C4-2B (cell line): ENCODE results near the gene SPATA7.

ENCODE experiments used
- H3K27ac ChIP-seq: fragments of 450-650 bp; 2 replicates; pipeline ENCODE4 v1.5.1; 2017
- ZFX ChIP-seq: fragments of 450-650 bp; IDR thresholded peaks from 2 replicates; pipeline ENCODE4 v1.6.1; 2017
- TF ChIP-seq, protein P1 (sequence below): fragments of 450-650 bp; conservative IDR thresholded peaks from 2 replicates; pipeline ENCODE4 v1.5.1; 2017; ENCODE audit warnings: mild to moderate bottlenecking

Gene SPATA7, protein sequence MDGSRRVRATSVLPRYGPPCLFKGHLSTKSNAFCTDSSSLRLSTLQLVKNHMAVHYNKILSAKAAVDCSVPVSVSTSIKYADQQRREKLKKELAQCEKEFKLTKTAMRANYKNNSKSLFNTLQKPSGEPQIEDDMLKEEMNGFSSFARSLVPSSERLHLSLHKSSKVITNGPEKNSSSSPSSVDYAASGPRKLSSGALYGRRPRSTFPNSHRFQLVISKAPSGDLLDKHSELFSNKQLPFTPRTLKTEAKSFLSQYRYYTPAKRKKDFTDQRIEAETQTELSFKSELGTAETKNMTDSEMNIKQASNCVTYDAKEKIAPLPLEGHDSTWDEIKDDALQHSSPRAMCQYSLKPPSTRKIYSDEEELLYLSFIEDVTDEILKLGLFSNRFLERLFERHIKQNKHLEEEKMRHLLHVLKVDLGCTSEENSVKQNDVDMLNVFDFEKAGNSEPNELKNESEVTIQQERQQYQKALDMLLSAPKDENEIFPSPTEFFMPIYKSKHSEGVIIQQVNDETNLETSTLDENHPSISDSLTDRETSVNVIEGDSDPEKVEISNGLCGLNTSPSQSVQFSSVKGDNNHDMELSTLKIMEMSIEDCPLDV

GRCh38 chr14:88385212-88386101 lies at the start of gene SPATA7:
SPATA7 (plus strand) TSS chr14:88385657; CDS start chr14:88385819, 162 bp downstream.
- TF ChIP-seq, protein P1, sequence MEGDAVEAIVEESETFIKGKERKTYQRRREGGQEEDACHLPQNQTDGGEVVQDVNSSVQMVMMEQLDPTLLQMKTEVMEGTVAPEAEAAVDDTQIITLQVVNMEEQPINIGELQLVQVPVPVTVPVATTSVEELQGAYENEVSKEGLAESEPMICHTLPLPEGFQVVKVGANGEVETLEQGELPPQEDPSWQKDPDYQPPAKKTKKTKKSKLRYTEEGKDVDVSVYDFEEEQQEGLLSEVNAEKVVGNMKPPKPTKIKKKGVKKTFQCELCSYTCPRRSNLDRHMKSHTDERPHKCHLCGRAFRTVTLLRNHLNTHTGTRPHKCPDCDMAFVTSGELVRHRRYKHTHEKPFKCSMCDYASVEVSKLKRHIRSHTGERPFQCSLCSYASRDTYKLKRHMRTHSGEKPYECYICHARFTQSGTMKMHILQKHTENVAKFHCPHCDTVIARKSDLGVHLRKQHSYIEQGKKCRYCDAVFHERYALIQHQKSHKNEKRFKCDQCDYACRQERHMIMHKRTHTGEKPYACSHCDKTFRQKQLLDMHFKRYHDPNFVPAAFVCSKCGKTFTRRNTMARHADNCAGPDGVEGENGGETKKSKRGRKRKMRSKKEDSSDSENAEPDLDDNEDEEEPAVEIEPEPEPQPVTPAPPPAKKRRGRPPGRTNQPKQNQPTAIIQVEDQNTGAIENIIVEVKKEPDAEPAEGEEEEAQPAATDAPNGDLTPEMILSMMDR, result 0 out of 2 replicates have a peak, but pooled peaks have one; percentile 11
- TF ChIP-seq ZFX, result peak; percentile 62
- H3K27ac ChIP-seq, result peak within 1 kb of the TSS; percentile 76

- H3K27ac ChIP-seq, result no peak overlapping the region
- TF ChIP-seq, protein P1, result no peak
- no peak for TF ChIP-seq ZFX
Observed at GRCh38 chr14:88340357-88340756, 45.1 kb upstream of the SPATA7 start.

GRCh38 chr14:88342980-88343379 lies 42.5 kb upstream of the SPATA7 start:
- H3K27ac ChIP-seq, result no peak overlapping the region
- TF ChIP-seq, protein P1, result no peak
- no peak for TF ChIP-seq ZFX

DNA sequence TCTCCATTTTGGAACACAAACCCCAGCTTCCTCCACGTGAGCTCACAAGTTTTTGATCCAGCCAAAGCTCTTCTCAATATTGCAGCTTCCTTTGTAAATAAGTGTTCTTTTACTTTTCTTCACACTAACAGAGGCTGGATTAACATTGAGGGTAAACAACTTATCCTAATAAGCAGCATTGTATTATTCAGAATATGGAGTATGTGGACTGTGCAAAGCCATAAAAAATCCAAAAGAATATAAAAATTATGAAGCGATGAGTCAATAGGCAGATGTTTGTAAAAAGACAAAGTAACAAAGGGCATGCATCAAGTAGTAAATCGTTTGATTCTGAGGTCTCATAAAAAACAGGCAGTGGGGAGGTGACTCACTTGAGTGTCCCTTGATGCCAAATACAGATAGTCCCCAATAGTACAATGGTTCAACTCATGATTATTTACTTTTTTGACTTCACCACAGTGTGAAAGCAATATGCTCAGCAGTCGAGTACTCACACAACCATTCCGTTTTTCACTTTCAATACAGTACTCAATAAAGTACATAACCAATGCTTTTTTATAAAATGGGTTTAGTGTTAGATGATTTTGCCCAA lies 39.3 kb upstream of the SPATA7 start:
- H3K27ac ChIP-seq, result no peak overlapping the region
- TF ChIP-seq, protein P1, result no peak
- TF ChIP-seq ZFX, result no peak

- no peak for TF ChIP-seq ZFX
- TF ChIP-seq, protein P1, result no peak
- H3K27ac ChIP-seq, result no peak overlapping the region
Observed at GRCh38 chr14:88348546-88348945, 36.9 kb upstream of the SPATA7 start.

- H3K27ac ChIP-seq, result no peak overlapping the region
- TF ChIP-seq, protein P1, result no peak
- TF ChIP-seq ZFX, result no peak
Observed at GRCh38 chr14:88351966-88352691, 33.3 kb upstream of the SPATA7 start.
